Mesenchymal stem cell (in vitro differentiated cells and primary cell): ENCODE results near the gene ADGRL3.

Experiments
- DNase-seq: peaks from one replicate; pipeline ENCODE4 v3.0.0-alpha.2; 2013
- H2AFZ ChIP-seq: one replicate; pipeline ENCODE4 v1.6.1; 2013; ENCODE audit warnings: low read depth, mild to moderate bottlenecking, control low read depth, inconsistent platforms, low read length, moderate library complexity
- H2AK5ac ChIP-seq: 2 replicates; pipeline ENCODE4 v1.6.1; 2013; ENCODE audit warnings: low read length, moderate library complexity, mild to moderate bottlenecking, inconsistent platforms; ENCODE audit not compliant: severe bottlenecking
- H2BK120ac ChIP-seq: one replicate; pipeline ENCODE4 v1.6.1; 2013; ENCODE audit warnings: low read depth, mild to moderate bottlenecking, inconsistent platforms, low read length, moderate library complexity
- H2BK12ac ChIP-seq, 2 experiments: one replicate each; pipeline ENCODE4 v1.6.1; 2013; ENCODE audit warnings: inconsistent platforms in 2 of 2, low read length in 2 of 2, mild to moderate bottlenecking in 2 of 2, moderate library complexity in 2 of 2, control low read depth in 1 of 2
- H2BK15ac ChIP-seq: one replicate; pipeline ENCODE4 v1.6.1; 2013; ENCODE audit warnings: mild to moderate bottlenecking, low read depth, inconsistent platforms; ENCODE audit not compliant: poor library complexity, severe bottlenecking
- H2BK5ac ChIP-seq: 2 replicates; pipeline ENCODE4 v1.6.1; 2013; ENCODE audit warnings: low read depth, mild to moderate bottlenecking, low read length, control low read depth, inconsistent platforms; ENCODE audit not compliant: poor library complexity, severe bottlenecking
- H3K14ac ChIP-seq, 2 experiments: one replicate each; pipeline ENCODE4 v1.6.1; 2013; ENCODE audit warnings: inconsistent platforms in 2 of 2, low read length in 2 of 2, control low read depth in 1 of 2, mild to moderate bottlenecking in 1 of 2, moderate library complexity in 1 of 2
- H3K18ac ChIP-seq, 2 experiments: one replicate each; pipeline ENCODE4 v1.6.1; 2013; ENCODE audit warnings: inconsistent platforms in 2 of 2, low read length in 2 of 2, control low read depth in 1 of 2, low read depth in 1 of 2, mild to moderate bottlenecking in 1 of 2
- H3K23ac ChIP-seq, 2 experiments: one replicate each; pipeline ENCODE4 v1.6.1; 2013; ENCODE audit warnings: inconsistent platforms in 2 of 2, low read length in 2 of 2, mild to moderate bottlenecking in 2 of 2, moderate library complexity in 2 of 2, control low read depth in 1 of 2
- H3K27ac ChIP-seq: 2 replicates; pipeline ENCODE4 v1.5.1; 2013; ENCODE audit warnings: mild to moderate bottlenecking, moderate library complexity, low read length, control low read depth, inconsistent platforms; ENCODE audit not compliant: poor library complexity, severe bottlenecking
- H3K27me3 ChIP-seq, 2 experiments: 2 replicates each; pipeline versions ENCODE4 v1.6.1 to v1.7.0; 2013; ENCODE audit warnings: low read length in 2 of 2, mild to moderate bottlenecking in 2 of 2, moderate library complexity in 2 of 2, control low read depth in 1 of 2, inconsistent platforms in 1 of 2; ENCODE audit not compliant: control insufficient read depth in 1 of 2, insufficient read depth in 1 of 2
- H3K36me3 ChIP-seq, 2 experiments: 2 replicates each; pipeline versions ENCODE4 v1.6.1 to v1.7.0; 2013; ENCODE audit warnings: low read length in 2 of 2, control low read depth in 1 of 2, inconsistent platforms in 1 of 2, low read depth in 1 of 2, mild to moderate bottlenecking in 1 of 2; ENCODE audit not compliant: insufficient read depth in 2 of 2, control insufficient read depth in 1 of 2
- H3K4ac ChIP-seq, 2 experiments: one replicate each; pipeline ENCODE4 v1.6.1; 2013; ENCODE audit warnings: inconsistent platforms in 2 of 2, low read length in 2 of 2, mild to moderate bottlenecking in 2 of 2, moderate library complexity in 2 of 2, control low read depth in 1 of 2, low read depth in 1 of 2
- H3K4me1 ChIP-seq: 2 replicates; pipeline ENCODE4 v1.6.1; 2013; ENCODE audit warnings: low read depth, low read length, control low read depth; ENCODE audit not compliant: control insufficient read depth, insufficient read depth
- H3K4me2 ChIP-seq: 2 replicates; pipeline ENCODE4 v1.6.1; 2013; ENCODE audit warnings: low read length, mild to moderate bottlenecking, inconsistent platforms; ENCODE audit not compliant: poor library complexity, severe bottlenecking
- H3K4me3 ChIP-seq, 2 experiments: 2 replicates each; pipeline versions ENCODE4 v1.5.1 to v1.7.0; 2013; ENCODE audit warnings: low read length in 2 of 2, mild to moderate bottlenecking in 2 of 2, control low read depth in 1 of 2, low read depth in 1 of 2; ENCODE audit not compliant: insufficient read depth in 1 of 2
- H3K79me1 ChIP-seq: replicated peaks from 2 replicates; pipeline ENCODE4 v1.6.1; 2013; ENCODE audit warnings: mild to moderate bottlenecking, control low read depth, low read length, inconsistent platforms; ENCODE audit not compliant: poor library complexity, severe bottlenecking
- H3K9ac ChIP-seq: 2 replicates; pipeline ENCODE4 v1.7.0; 2013; ENCODE audit warnings: mild to moderate bottlenecking, low read length, moderate library complexity
- H3K9me3 ChIP-seq: 2 replicates; pipeline ENCODE4 v1.7.0; 2013; ENCODE audit warnings: mild to moderate bottlenecking, low read length; ENCODE audit not compliant: control insufficient read depth
- H4K8ac ChIP-seq: one replicate; pipeline ENCODE4 v1.6.1; 2013; ENCODE audit warnings: inconsistent platforms, mild to moderate bottlenecking, low read length, moderate library complexity
- H4K91ac ChIP-seq: one replicate; pipeline ENCODE4 v1.6.1; 2013; ENCODE audit warnings: mild to moderate bottlenecking, low read length, inconsistent platforms
- WGBS: methylation state at CpG from one replicate; pipeline ENCODE4 v1.1.7; 2013; ENCODE audit warnings: mixed read lengths; 5-methylcytosine and 5-hydroxymethylcytosine counted together

The ADGRL3 gene

GRCh38 chr4:61401771-61402170 is 201.6 kb downstream of the ADGRL3 start:
- Histone ChIP-seq H2BK120ac (no peak overlapping the region), H3K23ac (no peak overlapping the region), H4K8ac (no peak overlapping the region), H3K4me3 (no peak overlapping the region), H3K18ac (no peak overlapping the region), H3K4me2 (no peak overlapping the region), H3K27ac (no peak overlapping the region), H2BK5ac (no peak overlapping the region), H3K14ac (no peak overlapping the region), H2AK5ac (no peak overlapping the region), H2AFZ (no peak overlapping the region), H3K4ac (no peak overlapping the region), H3K4me1 (no peaks in the 10 kb centered on the region), H3K9me3 (no peaks in the 10 kb centered on the region), H3K9ac (no peak overlapping the region), H2BK15ac (no peak overlapping the region), H3K36me3 (no peaks in the 10 kb centered on the region), H3K79me1 (no peaks in the 10 kb centered on the region), H2BK12ac (no peak overlapping the region), H3K27me3 (no peaks in the 10 kb centered on the region), H4K91ac (no peak overlapping the region)
- no peak for DNase-seq

- Histone ChIP-seq H3K4ac (no peak overlapping the region), H2BK5ac (no peak overlapping the region), H2BK12ac (no peak overlapping the region), H3K18ac (no peak overlapping the region), H4K8ac (no peak overlapping the region), H3K27me3 (no peaks in the 10 kb centered on the region), H2BK120ac (no peak overlapping the region), H3K4me3 (no peak overlapping the region), H3K9ac (no peak overlapping the region), H3K9me3 (no peaks in the 10 kb centered on the region), H3K14ac (no peak overlapping the region), H2AK5ac (no peak overlapping the region), H3K4me2 (no peak overlapping the region), H2BK15ac (no peak overlapping the region), H3K36me3 (no peaks in the 10 kb centered on the region), H2AFZ (no peak overlapping the region), H3K4me1 (no peaks in the 10 kb centered on the region), H4K91ac (no peak overlapping the region), H3K79me1 (no peaks in the 10 kb centered on the region), H3K27ac (no peak overlapping the region), H3K23ac (no peak overlapping the region)
- no CpG with 5 or more reads among the region's 1 CpG for WGBS
- no peak for DNase-seq
Observed at GRCh38 chr4:61405307-61405706, 205.2 kb downstream of the ADGRL3 start.

- H3K4me2 ChIP-seq, result no peak overlapping the region
- no peak overlapping the region for H4K91ac ChIP-seq
- H3K4me3 ChIP-seq, result no peak overlapping the region
- WGBS, result no CpG with 5 or more reads among the region's 2 CpGs
- H3K23ac ChIP-seq, result no peak overlapping the region
- H3K14ac ChIP-seq, result no peak overlapping the region
- DNase-seq, result no peak
- H3K4me1 ChIP-seq, result no peaks in the 10 kb centered on the region
- H3K18ac ChIP-seq, result no peak overlapping the region
- H2BK5ac ChIP-seq, result no peak overlapping the region
- H2BK15ac ChIP-seq, result no peak overlapping the region
- no peaks in the 10 kb centered on the region for H3K79me1 ChIP-seq
- no peak overlapping the region for H3K27ac ChIP-seq
- no peak overlapping the region for H2BK12ac ChIP-seq
- no peak overlapping the region for H2AK5ac ChIP-seq
- no peak overlapping the region for H3K4ac ChIP-seq
- H3K27me3 ChIP-seq, result no peaks in the 10 kb centered on the region
- no peak overlapping the region for H2BK120ac ChIP-seq
- no peaks in the 10 kb centered on the region for H3K9me3 ChIP-seq
- no peaks in the 10 kb centered on the region for H3K36me3 ChIP-seq
- H4K8ac ChIP-seq, result no peak overlapping the region
- H2AFZ ChIP-seq, result no peak overlapping the region
- H3K9ac ChIP-seq, result no peak overlapping the region
Observed at GRCh38 chr4:61406677-61407076, 206.6 kb downstream of the ADGRL3 start.

DNA sequence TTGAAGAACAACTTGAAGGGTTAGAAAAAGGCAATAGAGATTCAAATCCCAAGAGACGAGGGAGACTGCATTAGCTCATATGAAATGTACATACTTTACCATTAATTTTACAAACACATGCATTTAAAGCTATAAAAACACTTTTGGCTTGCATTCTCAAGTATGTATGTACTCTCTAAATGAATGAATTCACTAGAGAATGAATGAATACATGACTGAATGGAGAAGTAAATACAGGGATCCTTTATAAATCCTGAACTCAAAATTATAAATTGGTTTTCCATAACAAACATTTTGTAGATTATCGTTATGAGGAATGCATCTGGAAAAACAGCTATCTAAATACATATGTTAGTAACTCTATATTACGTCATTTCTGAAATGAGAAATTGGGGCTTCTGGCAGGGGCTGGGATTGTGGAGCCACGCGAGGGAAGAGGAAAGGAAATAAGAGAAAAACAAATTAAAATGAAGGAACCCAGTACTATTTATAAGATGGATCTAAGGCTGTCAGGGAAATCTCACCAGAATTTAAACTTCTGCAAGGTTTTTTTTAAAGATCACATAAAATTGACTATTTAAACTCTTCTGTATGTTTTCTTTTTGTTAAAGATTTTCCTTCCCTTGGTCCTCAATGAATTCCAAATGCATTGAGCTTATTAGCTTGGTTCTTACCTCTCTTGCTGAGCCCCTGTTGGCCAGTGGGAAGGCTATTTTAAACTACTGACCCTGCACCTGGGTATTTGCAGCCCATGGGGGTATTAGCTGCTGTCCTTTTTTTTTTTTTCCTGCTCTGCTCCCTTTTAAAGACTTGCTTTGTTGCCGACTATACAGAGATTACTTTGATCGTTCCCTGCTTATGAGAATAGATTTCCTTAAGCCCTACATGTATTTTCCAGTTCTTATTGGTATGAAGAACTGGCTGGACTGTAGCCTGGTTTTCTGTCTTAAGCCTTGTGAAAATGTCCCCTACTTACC is 207.8 kb downstream of the ADGRL3 start:
- H3K4me3 ChIP-seq, result no peak overlapping the region
- H3K4me1 ChIP-seq, result no peaks in the 10 kb centered on the region
- H3K23ac ChIP-seq, result no peak overlapping the region
- no peaks in the 10 kb centered on the region for H3K36me3 ChIP-seq
- no peak overlapping the region for H3K14ac ChIP-seq
- no peak for DNase-seq
- H3K79me1 ChIP-seq, result no peaks in the 10 kb centered on the region
- H3K4me2 ChIP-seq, result no peak overlapping the region
- H2BK120ac ChIP-seq, result no peak overlapping the region
- no peak overlapping the region for H3K18ac ChIP-seq
- no peak overlapping the region for H2AFZ ChIP-seq
- H3K27ac ChIP-seq, result no peak overlapping the region
- no peak overlapping the region for H2BK15ac ChIP-seq
- H4K91ac ChIP-seq, result no peak overlapping the region
- no peak overlapping the region for H3K4ac ChIP-seq
- H3K9ac ChIP-seq, result no peak overlapping the region
- H2AK5ac ChIP-seq, result no peak overlapping the region
- H4K8ac ChIP-seq, result no peak overlapping the region
- no peaks in the 10 kb centered on the region for H3K9me3 ChIP-seq
- no peaks in the 10 kb centered on the region for H3K27me3 ChIP-seq
- no peak overlapping the region for H2BK5ac ChIP-seq
- WGBS, result 94% methylated on average over 3 of the region's 7 CpGs
- no peak overlapping the region for H2BK12ac ChIP-seq
